Gastroesophageal sphincter (tissue), 4 donors: Measurements from ENCODE around the gene GPSM3. TPM values are rescaled to one million over a fixed set of nuclear protein-coding genes. Genes with fewer than 3 reads are reported as not detected.
A peak's percentile ranks its signal among the peaks of the same experiment; 100 is the strongest.

Experiments
- ATAC-seq: fragments of 150-250 bp; one replicate; pipeline ENCODE4 v1.9.1; 2016; ENCODE audit warnings: mild to moderate bottlenecking, moderate library complexity
- H3K27ac ChIP-seq, 4 donors: fragments of 200-600 bp; sonication (generic) in 3 of 4; 1 replicate in 3 of 4; 2 replicates in 1 of 4; pipeline ENCODE4 v1.5.1; 2016 to 2019
- H3K27me3 ChIP-seq: fragments of 200-600 bp; sonication (generic); one replicate; pipeline ENCODE4 v1.5.1; 2019
- H3K36me3 ChIP-seq, 2 donors: fragments of 200-600 bp; sonication (generic); one replicate each; pipeline ENCODE4 v1.5.1; 2019; ENCODE audit warnings: control low read depth in 1 of 2
- H3K4me1 ChIP-seq, 3 donors: fragments of 200-600 bp; sonication (generic); 1 replicate in 2 of 3; 2 replicates in 1 of 3; pipeline ENCODE4 v1.5.1; 2016 to 2019; ENCODE audit warnings: control low read depth in 2 of 3
- H3K4me3 ChIP-seq, 2 donors: fragments of 200-600 bp; sonication (generic); one replicate each; pipeline ENCODE4 v1.5.1; 2019; ENCODE audit warnings: mild to moderate bottlenecking in 1 of 2, moderate library complexity in 1 of 2
- H3K9me3 ChIP-seq, 3 donors: fragments of 200-600 bp; sonication (generic); one replicate each; pipeline ENCODE4 v1.5.1; 2017 to 2019; ENCODE audit warnings: control low read depth in 2 of 3
- CTCF ChIP-seq, 4 experiments: fragments of 200-600 bp in 2 of 4; fragments of 450-650 bp in 2 of 4; sonication (generic) in 1 of 4; IDR thresholded peaks; one replicate each; pipeline ENCODE4 v1.5.1; 2017 to 2019; ENCODE audit warnings: antibody characterized with exemption in 4 of 4, mild to moderate bottlenecking in 2 of 4, moderate library complexity in 2 of 4
- EP300 ChIP-seq: sonication (generic); formaldehyde crosslinking; IDR thresholded peaks from one replicate; pipeline ENCODE4 v1.6.1; 2017; ENCODE audit warnings: antibody characterized with exemption, mild to moderate bottlenecking
- POLR2A ChIP-seq, 2 donors: fragments of 450-650 bp; IDR thresholded peaks; one replicate each; pipeline ENCODE4 v1.6.1; 2017; ENCODE audit warnings: antibody characterized with exemption in 2 of 2, mild to moderate bottlenecking in 2 of 2, moderate library complexity in 1 of 2
- POLR2AphosphoS5 ChIP-seq: sonication (generic); formaldehyde crosslinking; IDR thresholded peaks from one replicate; pipeline ENCODE4 v1.6.1; 2017; ENCODE audit warnings: antibody characterized with exemption
- WGBS, 2 donors: methylation state at CpG; one replicate each; pipeline ENCODE4 v1.1.5; 2018; ENCODE audit warnings: low coverage in 1 of 2; 5-methylcytosine and 5-hydroxymethylcytosine counted together
- total RNA-seq, 4 donors: library from RNA; depleted of rRNA; stranded (reverse); fragments of >200 nt; gene quantifications; one replicate each; pipeline ENCODE4 v1.1.0, GENCODE V29; 2016

GPSM3 gene
- total RNA-seq, 4 donors from 2014 or later = 0.93 to 16.3 (median 9.0) TPM

- no peaks in the 10 kb centered on the region for H3K27me3 ChIP-seq
- peak overlapping the region in 3 of 4 donors; percentile 64 to 99 (median 97) for H3K27ac ChIP-seq
- H3K36me3 ChIP-seq = peaks cover 0 to 70% of the 10 kb centered on the region in 2 donors
- no peak for ATAC-seq
- H3K4me3 ChIP-seq = no peak overlapping the region
- no peak for TF ChIP-seq POLR2AphosphoS5
- H3K4me1 ChIP-seq = peaks cover 0 to 90% (median 53%) of the 10 kb centered on the region in 3 donors
- H3K9me3 ChIP-seq = no peaks in the 10 kb centered on the region
- whole genome bisulfite sequencing, 2 donors = 80 to 91% methylated on average over 2 to 8 of the region's 15 CpGs
Observed at GRCh38 chr6:32183483-32184083, 8.9 kb downstream of the GPSM3 start.

- peak overlapping the region in 3 of 4 donors; percentile 64 to 99 (median 97) for H3K27ac ChIP-seq
- H3K4me1 ChIP-seq = peaks cover 0 to 85% (median 47%) of the 10 kb centered on the region in 3 donors
- 80 to 89% methylated on average over 2 to 3 of the region's 3 CpGs for WGBS, 2 donors
Observed at GRCh38 chr6:32183030-32183429, 9.4 kb downstream of the GPSM3 start.

GRCh38 chr6:32182555-32182981 is 9.9 kb downstream of the GPSM3 start:
- 69% methylated on average over 3 of the region's 10 CpGs; no CpG with 5 or more reads in 1 of the 2 donors for WGBS, 2 donors
- Histone ChIP-seq H3K4me1 (peaks cover 0 to 80% (median 43%) of the 10 kb centered on the region in 3 donors), H3K36me3 (peaks cover 0 to 64% of the 10 kb centered on the region in 2 donors), H3K27ac (peak overlapping the region in 3 of 4 donors; percentile 64 to 99 (median 97)), H3K27me3 (no peaks in the 10 kb centered on the region), H3K9me3 (no peaks in the 10 kb centered on the region), H3K4me3 (no peak overlapping the region)
- TF ChIP-seq POLR2A (IDR thresholded peaks at IDR 0.05) (no peak), EP300 (no peak), CTCF (IDR thresholded peaks at IDR 0.05) (no peak), POLR2AphosphoS5 (no peak)
- no peak for ATAC-seq

More at GRCh38 chr6:32183030-32183429, 9.4 kb downstream of the GPSM3 start:
- no peak overlapping the region for H3K4me3 ChIP-seq
- H3K9me3 ChIP-seq = no peaks in the 10 kb centered on the region
- H3K36me3 ChIP-seq = peaks cover 0 to 68% of the 10 kb centered on the region in 2 donors
- ATAC-seq = no peak
- H3K27me3 ChIP-seq = no peaks in the 10 kb centered on the region
- TF ChIP-seq POLR2AphosphoS5 = no peak

DNA sequence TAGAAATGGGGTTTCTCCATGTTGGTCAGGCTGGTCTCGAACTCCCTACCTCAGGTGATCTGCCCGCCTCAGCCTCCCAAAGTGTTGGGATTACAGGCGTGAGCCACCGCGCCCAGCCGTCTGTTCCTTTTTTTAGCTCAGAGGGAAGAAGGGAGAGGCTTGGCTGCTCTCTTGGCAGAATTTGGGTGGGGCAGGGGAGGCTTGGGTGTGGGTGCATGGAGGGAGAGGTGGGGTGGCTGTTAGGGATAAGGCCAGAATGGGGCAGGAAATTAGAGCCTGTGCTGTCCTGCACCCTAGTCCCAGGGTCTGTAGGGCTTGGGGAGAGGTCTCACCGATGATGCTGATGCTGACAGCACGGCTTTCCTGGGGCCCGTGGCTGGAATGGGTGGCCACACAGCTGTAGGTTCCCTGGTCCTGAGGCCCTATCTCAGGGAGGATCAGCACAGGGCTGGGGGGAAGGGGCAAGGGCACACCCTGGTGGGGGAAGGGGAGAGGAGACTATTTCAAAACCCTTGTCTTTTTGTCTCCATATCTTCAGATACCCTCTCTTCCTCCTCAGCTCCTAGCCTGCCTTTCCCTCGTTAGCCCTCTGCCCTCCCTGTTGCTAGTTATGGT is 10.4 kb downstream of the GPSM3 start:
- Histone ChIP-seq H3K4me1 (peaks cover 0 to 78% (median 37%) of the 10 kb centered on the region in 3 donors), H3K4me3 (no peak overlapping the region), H3K9me3 (no peaks in the 10 kb centered on the region), H3K27me3 (no peaks in the 10 kb centered on the region), H3K27ac (peak overlapping the region in 3 of 4 donors; percentile 64 to 99 (median 97)), H3K36me3 (peaks cover 0 to 58% of the 10 kb centered on the region in 2 donors)
- TF ChIP-seq POLR2AphosphoS5 (no peak), CTCF (IDR thresholded peaks at IDR 0.05) (no peak), EP300 (no peak), POLR2A (IDR thresholded peaks at IDR 0.05) (no peak)
- no peak for ATAC-seq
- WGBS, 2 donors = 79% methylated on average over 7 of the region's 10 CpGs; no CpG with 5 or more reads in 1 of the 2 donors

- peak overlapping the region in 2 of 4 donors; percentile 97 to 99 for H3K27ac ChIP-seq
- 85 to 87% methylated on average over 9 of the region's 15 CpGs for WGBS, 2 donors
- ATAC-seq = no peak
- H3K4me1 ChIP-seq = peaks cover 0 to 78% (median 36%) of the 10 kb centered on the region in 3 donors
- no peak for TF ChIP-seq POLR2AphosphoS5
- TF ChIP-seq CTCF (IDR thresholded peaks at IDR 0.05) = no peak
- no peak for TF ChIP-seq EP300
- TF ChIP-seq POLR2A (IDR thresholded peaks at IDR 0.05) = no peak
- H3K27me3 ChIP-seq = no peaks in the 10 kb centered on the region
- peaks cover 0 to 50% of the 10 kb centered on the region in 2 donors for H3K36me3 ChIP-seq
- no peak overlapping the region for H3K4me3 ChIP-seq
- no peaks in the 10 kb centered on the region for H3K9me3 ChIP-seq
Observed at GRCh38 chr6:32181148-32181702, 11.2 kb downstream of the GPSM3 start.
